Endothelial cell (in vitro differentiated cells): Measurements from ENCODE around the gene PRKCH. TPM values are rescaled to one million over a fixed set of nuclear protein-coding genes. Genes with fewer than 3 reads are reported as not detected.

Experiments used
- DNase-seq: peaks from one replicate; pipeline ENCODE4 v3.0.0; 2021; ENCODE audit warnings: low spot score
- H3K27ac Mint-ChIP-seq: one replicate; pipeline ENCODE4 v1.8.0; 2021; ENCODE audit warnings: mixed read lengths, inconsistent platforms; ENCODE audit not compliant: unreplicated experiment
- H3K27me3 Mint-ChIP-seq: one replicate; pipeline ENCODE4 v1.8.0; 2021; ENCODE audit warnings: mild to moderate bottlenecking, moderate library complexity, mixed read lengths, inconsistent platforms; ENCODE audit not compliant: unreplicated experiment
- H3K36me3 Mint-ChIP-seq: one replicate; pipeline ENCODE4 v1.8.0; 2021; ENCODE audit warnings: mild to moderate bottlenecking, low read depth, mixed read lengths, inconsistent platforms; ENCODE audit not compliant: unreplicated experiment
- H3K4me1 Mint-ChIP-seq: one replicate; pipeline ENCODE4 v1.8.0; 2021; ENCODE audit warnings: mild to moderate bottlenecking, mixed read lengths, inconsistent platforms; ENCODE audit not compliant: unreplicated experiment
- H3K4me3 Mint-ChIP-seq: one replicate; pipeline ENCODE4 v1.8.0; 2021; ENCODE audit warnings: mild to moderate bottlenecking, mixed read lengths, inconsistent platforms; ENCODE audit not compliant: unreplicated experiment
- H3K9me3 Mint-ChIP-seq: one replicate; pipeline ENCODE4 v1.8.0; 2021; ENCODE audit warnings: mixed read lengths, inconsistent platforms; ENCODE audit not compliant: unreplicated experiment
- total RNA-seq: library from RNA; stranded (reverse); fragmentation: NEBNext Ultra II Directional; extraction: Animal tissue kit (Norgen Biotek cat#: 25700); gene quantifications from one replicate; pipeline ENCODE4 v1.2.1, GENCODE V29; 2021; ENCODE audit not compliant: unreplicated experiment
- TF ChIP-seq, protein P1 (sequence below): fragments of 200-600 bp; sonication (generic); IDR thresholded peaks from one replicate; pipeline ENCODE4 v1.5.0; 2021; ENCODE audit warnings: antibody characterized with exemption; ENCODE audit not compliant: unreplicated experiment

PRKCH gene
- total RNA-seq, 1 donor from 2014 or later: 42.5 TPM

- H3K27ac Mint-ChIP-seq: no peak overlapping the region
- H3K36me3 Mint-ChIP-seq: no peaks in the 10 kb centered on the region
- H3K4me1 Mint-ChIP-seq: peaks cover 29% of the 10 kb centered on the region
- TF ChIP-seq, protein P1, sequence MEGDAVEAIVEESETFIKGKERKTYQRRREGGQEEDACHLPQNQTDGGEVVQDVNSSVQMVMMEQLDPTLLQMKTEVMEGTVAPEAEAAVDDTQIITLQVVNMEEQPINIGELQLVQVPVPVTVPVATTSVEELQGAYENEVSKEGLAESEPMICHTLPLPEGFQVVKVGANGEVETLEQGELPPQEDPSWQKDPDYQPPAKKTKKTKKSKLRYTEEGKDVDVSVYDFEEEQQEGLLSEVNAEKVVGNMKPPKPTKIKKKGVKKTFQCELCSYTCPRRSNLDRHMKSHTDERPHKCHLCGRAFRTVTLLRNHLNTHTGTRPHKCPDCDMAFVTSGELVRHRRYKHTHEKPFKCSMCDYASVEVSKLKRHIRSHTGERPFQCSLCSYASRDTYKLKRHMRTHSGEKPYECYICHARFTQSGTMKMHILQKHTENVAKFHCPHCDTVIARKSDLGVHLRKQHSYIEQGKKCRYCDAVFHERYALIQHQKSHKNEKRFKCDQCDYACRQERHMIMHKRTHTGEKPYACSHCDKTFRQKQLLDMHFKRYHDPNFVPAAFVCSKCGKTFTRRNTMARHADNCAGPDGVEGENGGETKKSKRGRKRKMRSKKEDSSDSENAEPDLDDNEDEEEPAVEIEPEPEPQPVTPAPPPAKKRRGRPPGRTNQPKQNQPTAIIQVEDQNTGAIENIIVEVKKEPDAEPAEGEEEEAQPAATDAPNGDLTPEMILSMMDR: no peak
- H3K9me3 Mint-ChIP-seq: no peaks in the 10 kb centered on the region
- peaks cover 1% of the 10 kb centered on the region for H3K27me3 Mint-ChIP-seq
- H3K4me3 Mint-ChIP-seq: no peak overlapping the region
- DNase-seq: no peak
Measured at GRCh38 chr14:61343991-61344405, 22.6 kb downstream of the PRKCH start.

- H3K4me3 Mint-ChIP-seq: no peak overlapping the region
- no peaks in the 10 kb centered on the region for H3K9me3 Mint-ChIP-seq
- H3K36me3 Mint-ChIP-seq: no peaks in the 10 kb centered on the region
- H3K4me1 Mint-ChIP-seq: peaks cover 28% of the 10 kb centered on the region
- no peak for DNase-seq
- H3K27me3 Mint-ChIP-seq: peaks cover 1% of the 10 kb centered on the region
- no peak overlapping the region for H3K27ac Mint-ChIP-seq
- TF ChIP-seq, protein P1: no peak
Measured at GRCh38 chr14:61344437-61345150, 23.2 kb downstream of the PRKCH start.

DNA sequence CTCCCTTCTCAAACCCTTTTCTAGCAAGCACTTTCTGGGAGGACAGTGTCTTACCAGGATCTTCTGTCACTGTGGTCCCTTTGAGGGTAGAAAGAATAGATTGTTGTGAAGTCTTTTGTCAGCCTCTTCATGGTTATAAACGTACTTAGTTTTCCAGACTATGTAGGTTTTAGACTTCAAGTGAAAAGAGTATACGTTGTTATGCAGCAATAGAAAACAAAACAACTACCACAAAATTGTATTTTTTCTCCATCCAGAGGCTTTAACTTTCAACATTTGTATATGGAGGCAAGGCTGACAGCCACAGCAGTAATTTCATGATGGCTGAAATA lies 23.7 kb downstream of the PRKCH start:
- H3K27me3 Mint-ChIP-seq: peaks cover 1% of the 10 kb centered on the region
- H3K4me3 Mint-ChIP-seq: no peak overlapping the region
- TF ChIP-seq, protein P1: no peak
- H3K4me1 Mint-ChIP-seq: peaks cover 30% of the 10 kb centered on the region
- H3K9me3 Mint-ChIP-seq: no peaks in the 10 kb centered on the region
- DNase-seq: no peak
- H3K27ac Mint-ChIP-seq: no peak overlapping the region
- no peaks in the 10 kb centered on the region for H3K36me3 Mint-ChIP-seq

DNA sequence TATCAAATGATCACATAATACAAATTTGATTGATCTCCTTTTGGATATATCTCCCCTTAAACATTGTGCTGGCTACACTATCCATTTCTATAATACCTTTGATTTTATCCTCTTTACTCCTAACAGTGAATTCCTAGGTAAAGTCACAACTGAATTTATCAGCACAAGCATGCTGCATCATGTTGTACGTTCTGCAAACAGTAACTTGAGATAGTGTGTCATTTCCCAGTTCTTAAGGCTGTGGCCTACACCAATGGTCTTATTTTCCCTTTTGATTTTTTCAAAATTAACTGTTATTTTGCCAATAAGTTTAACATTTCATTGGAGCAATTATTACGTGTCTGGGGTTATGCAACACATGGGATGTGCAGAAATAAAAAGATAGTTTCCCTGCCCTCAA lies 24.8 kb downstream of the PRKCH start:
- Mint-ChIP-seq H3K4me3 (no peak overlapping the region), H3K27me3 (no peaks in the 10 kb centered on the region), H3K27ac (no peak overlapping the region), H3K4me1 (peaks cover 41% of the 10 kb centered on the region), H3K36me3 (no peaks in the 10 kb centered on the region), H3K9me3 (no peaks in the 10 kb centered on the region)
- TF ChIP-seq, protein P1: no peak
- DNase-seq: no peak

DNA sequence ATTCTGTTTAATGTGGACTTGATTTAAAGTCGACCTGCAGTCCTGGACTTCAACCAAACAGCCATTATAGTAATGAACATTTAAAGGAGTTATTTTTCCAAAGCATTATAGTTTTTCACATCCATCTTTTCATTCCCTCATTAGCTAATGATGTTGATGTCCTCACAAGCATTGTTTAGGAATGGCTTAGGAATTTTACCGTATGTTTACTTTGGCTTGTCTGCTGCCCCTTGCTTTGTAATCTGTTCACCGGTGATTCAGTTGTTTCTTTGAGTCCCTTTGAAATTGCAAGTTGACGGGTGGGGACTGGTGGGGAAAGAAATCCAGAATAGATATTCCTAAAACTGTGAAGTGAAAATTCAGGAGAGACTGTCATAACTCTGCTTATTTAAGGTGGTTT lies 25.4 kb downstream of the PRKCH start:
- Mint-ChIP-seq H3K9me3 (no peaks in the 10 kb centered on the region), H3K36me3 (no peaks in the 10 kb centered on the region), H3K4me3 (no peak overlapping the region), H3K27me3 (no peaks in the 10 kb centered on the region), H3K27ac (no peak overlapping the region), H3K4me1 (peaks cover 44% of the 10 kb centered on the region)
- DNase-seq: no peak
- TF ChIP-seq, protein P1: no peak
